Stimulated activated CD8-positive, alpha-beta memory T cell treated with anti-CD3 and anti-CD28 coated beads, Interleukin-4, amount 100 ng/mL, for 4 hours (primary cell): Measurements from ENCODE around the gene MYRIP.
A peak's percentile ranks its signal among the peaks of the same experiment; 100 is the strongest.

ENCODE experiments used
- DNase-seq, 2 donors: peaks; one replicate each; pipeline ENCODE4 v3.0.0-alpha.2; 2020; ENCODE audit warnings: low read depth in 2 of 2, low spot score in 1 of 2

MYRIP gene

GRCh38 chr3:40178012-40178594 is 368.7 kb downstream of the MYRIP start:
- no peak for DNase-seq

- peak; percentile 3 for DNase-seq
Measured at GRCh38 chr3:40179016-40179415, 369.6 kb downstream of the MYRIP start.

- DNase-seq = no peak
Measured at GRCh38 chr3:40181182-40181581, 371.8 kb downstream of the MYRIP start.

- no peak for DNase-seq
Measured at GRCh38 chr3:40185029-40185695, 375.8 kb downstream of the MYRIP start.

GRCh38 chr3:40186508-40186907 is 377.1 kb downstream of the MYRIP start:
- DNase-seq = no peak

- DNase-seq = no peak
Measured at GRCh38 chr3:40187945-40188344, 378.5 kb downstream of the MYRIP start.

- no peak for DNase-seq
Measured at GRCh38 chr3:40189118-40189517, 379.7 kb downstream of the MYRIP start.

GRCh38 chr3:40190056-40190455 is 380.6 kb downstream of the MYRIP start:
- no peak for DNase-seq

- DNase-seq = no peak
Measured at GRCh38 chr3:40191251-40191650, 381.8 kb downstream of the MYRIP start.

GRCh38 chr3:40191850-40192448 is 382.5 kb downstream of the MYRIP start:
- peak; percentile 12 to 21 for DNase-seq

GRCh38 chr3:40192628-40193027 is 383.2 kb downstream of the MYRIP start:
- DNase-seq = no peak

GRCh38 chr3:40196966-40197365 is 387.6 kb downstream of the MYRIP start:
- DNase-seq = no peak

- no peak for DNase-seq
Measured at GRCh38 chr3:40200692-40201316, 391.4 kb downstream of the MYRIP start.

- DNase-seq = no peak
Measured at GRCh38 chr3:40201770-40202169, 392.4 kb downstream of the MYRIP start.

GRCh38 chr3:40206522-40206921 is 397.1 kb downstream of the MYRIP start:
- DNase-seq = no peak

GRCh38 chr3:40207796-40208195 is 398.4 kb downstream of the MYRIP start:
- no peak for DNase-seq

- no peak for DNase-seq
Measured at GRCh38 chr3:40208251-40208650, 398.8 kb downstream of the MYRIP start.

GRCh38 chr3:40211579-40211978 is 402.2 kb downstream of the MYRIP start:
- no peak for DNase-seq

- DNase-seq = no peak
Measured at GRCh38 chr3:40213556-40213955, 404.1 kb downstream of the MYRIP start.

GRCh38 chr3:40215015-40215414 is 405.6 kb downstream of the MYRIP start:
- DNase-seq = no peak

- no peak for DNase-seq
Measured at GRCh38 chr3:40216471-40216870, 407.1 kb downstream of the MYRIP start.

GRCh38 chr3:40223856-40224255 is 414.4 kb downstream of the MYRIP start:
- DNase-seq = no peak
